Kidney (tissue), 14 donors: ENCODE measurements around the gene PDZRN4. TPM values are rescaled to one million over a fixed set of nuclear protein-coding genes. Genes with fewer than 3 reads are reported as not detected.
"Not testable (repeated sequence)": the region's sequence is repeated elsewhere in the genome, so short reads cannot be mapped to it uniquely, and the experiment has no call there.

Source experiments
- DNase-seq, 5 donors: peaks; one replicate each; pipeline ENCODE4 v3.0.0-alpha.2; 2013 to 2020
- FAIRE-seq: peaks from 2 replicates; lab custom pipeline; 2012; peaks lifted over from hg19 to GRCh38; lab: Jason Lieb, UNC
- H3K27ac ChIP-seq, 2 donors: one replicate each; pipeline ENCODE4 v1.7.0; 2013; ENCODE audit warnings: low read depth in 2 of 2, low read length in 2 of 2, inconsistent platforms in 1 of 2
- H3K27me3 ChIP-seq: one replicate; pipeline ENCODE4 v1.7.1; 2013; ENCODE audit warnings: low read length, inconsistent platforms; ENCODE audit not compliant: control insufficient read depth, insufficient read depth
- H3K36me3 ChIP-seq, 3 donors: one replicate each; pipeline versions ENCODE4 v1.7.0 to v1.7.1; 2013; ENCODE audit warnings: low read length in 3 of 3, control low read depth in 1 of 3, inconsistent platforms in 1 of 3; ENCODE audit not compliant: insufficient read depth in 3 of 3, control insufficient read depth in 2 of 3
- H3K4me1 ChIP-seq, 3 donors: one replicate each; pipeline versions ENCODE4 v1.7.0 to v1.7.1; 2013; ENCODE audit warnings: low read length in 3 of 3, inconsistent platforms in 1 of 3, low read depth in 1 of 3; ENCODE audit not compliant: control insufficient read depth in 2 of 3, insufficient read depth in 2 of 3
- H3K4me3 ChIP-seq, 3 donors: one replicate each; pipeline versions ENCODE4 v1.7.0 to v1.8.1; 2013; ENCODE audit warnings: low read length in 3 of 3, control low read depth in 1 of 3, inconsistent platforms in 1 of 3
- H3K9ac ChIP-seq, 3 donors: one replicate each; pipeline versions ENCODE4 v1.7.0 to v1.7.1; 2013; ENCODE audit warnings: low read length in 3 of 3, control low read depth in 1 of 3, inconsistent platforms in 1 of 3
- H3K9me3 ChIP-seq, 3 donors: one replicate each; pipeline versions ENCODE4 v1.7.0 to v1.7.1; 2013; ENCODE audit warnings: low read length in 3 of 3, control low read depth in 1 of 3, inconsistent platforms in 1 of 3; ENCODE audit not compliant: control insufficient read depth in 2 of 3, insufficient read depth in 1 of 3
- intact Hi-C: fragments of 100-400 bp; cut with DNase I; formaldehyde crosslinking; loops from one replicate; pipeline ENCODE4 v1.11.1; 2022
- polyA plus RNA-seq: library from polyadenylated mRNA; stranded (reverse); fragments of 350-450 nt; fragmentation: Illumina TruSeq; extraction: RNeasy Lipid Tissue Mini Kit (QIAGEN cat#74804); gene quantifications from one replicate; pipeline ENCODE4 v1.2.3, GENCODE V29; 2014; ENCODE audit warnings: low read depth, low replicate concordance; ENCODE audit not compliant: insufficient read depth
- total RNA-seq: library from RNA; stranded (reverse); fragmentation: NEBNext Ultra II Directional; extraction: Animal tissue kit (Norgen Biotek cat#: 25700); gene quantifications from one replicate; pipeline ENCODE4 v1.2.1, GENCODE V29; 2021
- TF ChIP-seq, protein P1 (sequence below): IDR thresholded peaks from 3 replicates; pipeline ENCODE4 v1.5.1; 2012; ENCODE audit warnings: mild to moderate bottlenecking, moderate library complexity, borderline replicate concordance; ENCODE audit not compliant: insufficient read depth; ENCODE audit errors: extremely low read depth
- donor health status: control.
- donor health status: control.
- donor health status: control.
- donor health status: control.
- donor health status: control.
- donor health status: DM: yes; HTN: yes; CAD: no.
- donor health status: Normal renal cell carcinoma (clear cell type).

The PDZRN4 gene
- total and polyA plus RNA-seq, 2 donors from 2014 or later: 0.56 to 2.1 TPM

DNA sequence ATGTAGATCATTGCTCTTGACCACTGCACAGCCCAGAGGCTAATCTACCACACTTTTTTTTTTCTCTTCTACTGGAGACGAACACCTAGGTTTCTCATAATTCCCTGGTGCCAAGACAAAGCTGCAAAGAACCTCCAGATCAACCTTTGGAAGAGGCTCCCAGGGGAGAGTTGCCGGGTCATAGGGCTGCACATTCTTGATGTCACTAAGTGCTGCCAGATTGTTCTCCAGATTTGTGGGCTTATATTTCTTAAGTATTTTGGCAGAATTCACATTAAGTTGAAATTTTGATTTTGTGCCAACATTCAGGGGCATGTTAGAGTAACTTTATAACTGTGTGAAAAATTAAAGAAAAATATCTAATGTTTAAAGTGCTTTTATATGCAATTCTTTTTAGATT is 13.5 kb upstream of the PDZRN4 start:
- Histone ChIP-seq H3K4me3 (no peak overlapping the region), H3K9ac (no peak overlapping the region), H3K4me1 (no peaks in the 10 kb centered on the region), H3K36me3 (no peaks in the 10 kb centered on the region), H3K27ac (no peak overlapping the region), H3K9me3 (peaks cover 0 to 3% (median 0%) of the 10 kb centered on the region in 3 donors), H3K27me3 (no peaks in the 10 kb centered on the region)
- DNase-seq: no peak
- TF ChIP-seq, protein P1, sequence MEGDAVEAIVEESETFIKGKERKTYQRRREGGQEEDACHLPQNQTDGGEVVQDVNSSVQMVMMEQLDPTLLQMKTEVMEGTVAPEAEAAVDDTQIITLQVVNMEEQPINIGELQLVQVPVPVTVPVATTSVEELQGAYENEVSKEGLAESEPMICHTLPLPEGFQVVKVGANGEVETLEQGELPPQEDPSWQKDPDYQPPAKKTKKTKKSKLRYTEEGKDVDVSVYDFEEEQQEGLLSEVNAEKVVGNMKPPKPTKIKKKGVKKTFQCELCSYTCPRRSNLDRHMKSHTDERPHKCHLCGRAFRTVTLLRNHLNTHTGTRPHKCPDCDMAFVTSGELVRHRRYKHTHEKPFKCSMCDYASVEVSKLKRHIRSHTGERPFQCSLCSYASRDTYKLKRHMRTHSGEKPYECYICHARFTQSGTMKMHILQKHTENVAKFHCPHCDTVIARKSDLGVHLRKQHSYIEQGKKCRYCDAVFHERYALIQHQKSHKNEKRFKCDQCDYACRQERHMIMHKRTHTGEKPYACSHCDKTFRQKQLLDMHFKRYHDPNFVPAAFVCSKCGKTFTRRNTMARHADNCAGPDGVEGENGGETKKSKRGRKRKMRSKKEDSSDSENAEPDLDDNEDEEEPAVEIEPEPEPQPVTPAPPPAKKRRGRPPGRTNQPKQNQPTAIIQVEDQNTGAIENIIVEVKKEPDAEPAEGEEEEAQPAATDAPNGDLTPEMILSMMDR: no peak
- intact Hi-C loops: no loop called here
- FAIRE-seq: no peak

DNA sequence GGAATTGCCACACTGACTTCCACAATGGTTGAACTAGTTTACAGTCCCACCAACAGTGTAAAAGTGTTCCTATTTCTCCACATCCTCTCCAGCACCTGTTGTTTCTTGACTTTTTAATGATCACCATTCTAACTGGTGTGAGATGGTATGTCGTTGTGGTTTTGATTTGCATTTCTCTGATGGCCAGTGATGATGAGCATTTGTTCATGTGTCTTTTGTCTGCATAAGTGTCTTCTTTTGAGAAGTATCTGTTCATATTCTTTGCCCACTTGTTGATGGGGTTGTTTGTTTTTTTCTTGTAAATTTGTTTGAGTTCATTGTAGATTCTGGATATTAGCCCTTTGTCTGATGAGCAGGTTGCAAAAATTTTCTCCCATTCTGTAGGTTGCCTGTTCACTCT is 8.6 kb upstream of the PDZRN4 start:
- H3K27ac ChIP-seq, H3K36me3 ChIP-seq, H3K9me3 ChIP-seq, FAIRE-seq, H3K9ac ChIP-seq, H3K4me1 ChIP-seq, DNase-seq, H3K4me3 ChIP-seq, intact Hi-C loops, H3K27me3 ChIP-seq: not testable (repeated sequence)

DNA sequence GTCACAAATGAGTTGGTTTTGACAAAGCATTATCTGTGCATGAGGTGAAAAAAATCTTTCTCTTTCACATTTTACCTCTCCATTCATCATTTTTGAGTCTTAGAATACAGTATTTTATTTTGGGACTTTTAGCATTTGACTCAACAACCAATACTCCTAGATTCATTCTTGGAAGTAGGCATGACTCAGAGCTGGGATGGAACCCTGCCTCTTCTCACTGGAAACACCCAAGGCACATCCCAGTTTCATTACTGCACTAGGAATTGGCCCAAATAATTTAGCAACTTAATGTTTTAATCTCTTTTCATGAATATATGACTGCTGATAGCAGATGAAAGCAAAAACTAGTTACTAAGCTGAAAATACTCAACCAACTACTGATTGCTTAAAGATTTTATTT is 3.3 kb upstream of the PDZRN4 start:
- no peaks in the 10 kb centered on the region for H3K9me3 ChIP-seq
- peaks cover 8% of the 10 kb centered on the region for H3K27me3 ChIP-seq
- FAIRE-seq: no peak
- no peaks in the 10 kb centered on the region for H3K36me3 ChIP-seq
- no peak overlapping the region for H3K4me3 ChIP-seq
- intact Hi-C loops: no loop called here
- no peak overlapping the region for H3K9ac ChIP-seq
- TF ChIP-seq, protein P1: no peak
- DNase-seq: no peak
- peaks cover 0 to 4% (median 4%) of the 10 kb centered on the region in 3 donors for H3K4me1 ChIP-seq
- H3K27ac ChIP-seq: no peak overlapping the region

DNA sequence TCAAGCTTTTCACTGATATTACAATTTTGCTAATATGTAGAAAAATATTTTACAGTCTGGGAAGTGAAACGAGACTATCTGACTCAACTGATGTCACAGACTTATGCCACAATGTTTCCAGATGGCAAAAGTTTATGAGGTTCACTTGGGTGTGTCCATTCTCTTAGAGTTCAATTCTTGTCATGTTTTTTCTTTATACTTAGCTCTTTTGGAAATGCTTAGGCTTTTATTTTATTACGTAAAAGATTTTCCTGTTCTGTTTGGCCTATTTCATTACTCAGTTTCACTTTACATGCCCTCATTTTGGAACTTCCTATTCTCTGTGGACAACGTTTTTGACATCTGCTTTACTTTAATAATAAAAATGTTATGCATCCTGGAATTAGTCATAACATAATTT is 2.1 kb upstream of the PDZRN4 start:
- TF ChIP-seq, protein P1: no peak
- Histone ChIP-seq H3K9me3 (no peaks in the 10 kb centered on the region), H3K36me3 (no peaks in the 10 kb centered on the region), H3K27ac (no peak overlapping the region), H3K27me3 (peaks cover 8% of the 10 kb centered on the region), H3K4me3 (no peak overlapping the region), H3K9ac (no peak overlapping the region), H3K4me1 (peaks cover 0 to 4% (median 4%) of the 10 kb centered on the region in 3 donors)
- FAIRE-seq (no peak), DNase-seq (no peak)
- intact Hi-C loops: no loop called here
